Ishikawa (cell line): Measurements from ENCODE around the gene AP3B2.

Source experiments
- CEBPB ChIP-seq: IDR thresholded peaks from 2 replicates; pipeline ENCODE4 v1.6.1; 2012
- CREB1 ChIP-seq: IDR thresholded peaks from 2 replicates; pipeline ENCODE4 v1.6.1; 2012; ENCODE audit warnings: low read depth
- EGR1 ChIP-seq: IDR thresholded peaks from 2 replicates; pipeline ENCODE4 v1.6.1; 2012
- EP300 ChIP-seq: IDR thresholded peaks from 2 replicates; pipeline ENCODE4 v1.6.1; 2012; ENCODE audit warnings: borderline replicate concordance
- FOXM1 ChIP-seq: IDR thresholded peaks from 2 replicates; pipeline ENCODE4 v1.6.1; 2012; ENCODE audit warnings: low read depth, borderline replicate concordance
- MAX ChIP-seq: IDR thresholded peaks from 2 replicates; pipeline ENCODE4 v1.6.1; 2012
- NFIC ChIP-seq: IDR thresholded peaks from 2 replicates; pipeline ENCODE4 v1.6.1; 2012
- RAD21 ChIP-seq: IDR thresholded peaks from 2 replicates; pipeline ENCODE4 v1.6.1; 2012; ENCODE audit warnings: low read depth
- REST ChIP-seq: IDR thresholded peaks from 2 replicates; pipeline ENCODE4 v1.6.1; 2012; ENCODE audit warnings: low read depth, mild to moderate bottlenecking
- TAF1 ChIP-seq: IDR thresholded peaks from 2 replicates; pipeline ENCODE4 v1.6.1; 2012; ENCODE audit warnings: low read depth, mild to moderate bottlenecking
- TCF12 ChIP-seq: IDR thresholded peaks from 2 replicates; pipeline ENCODE4 v1.6.1; 2012; ENCODE audit warnings: low read depth
- TEAD4 ChIP-seq: IDR thresholded peaks from 2 replicates; pipeline ENCODE4 v1.6.1; 2012
- USF1 ChIP-seq: IDR thresholded peaks from 2 replicates; pipeline ENCODE4 v1.6.1; 2012
- YY1 ChIP-seq: IDR thresholded peaks from 2 replicates; pipeline ENCODE4 v1.6.1; 2012; ENCODE audit warnings: low read depth
- ZBTB7A ChIP-seq: IDR thresholded peaks from 2 replicates; pipeline ENCODE4 v1.6.1; 2012; ENCODE audit warnings: low read depth

The AP3B2 gene

GRCh38 chr15:82630033-82630432, 79.6 kb downstream of the AP3B2 start:
- TF ChIP-seq TEAD4 (no peak), TAF1 (no peak), REST (no peak), RAD21 (no peak), TCF12 (no peak), YY1 (no peak), FOXM1 (no peak), NFIC (no peak), EP300 (no peak)

- no peak for TF ChIP-seq EP300
Measured at GRCh38 chr15:82625136-82625535, 84.5 kb downstream of the AP3B2 start.

- TF ChIP-seq TEAD4 (no peak), YY1 (no peak), USF1 (no peak), EP300 (no peak), FOXM1 (no peak), CEBPB (no peak), REST (no peak), NFIC (no peak), ZBTB7A (no peak), RAD21 (no peak), MAX (no peak), TCF12 (no peak), CREB1 (no peak), TAF1 (no peak), EGR1 (no peak)
Measured at GRCh38 chr15:82624438-82624837, 85.2 kb downstream of the AP3B2 start.

- TF ChIP-seq YY1 (no peak), ZBTB7A (no peak), TEAD4 (no peak), EGR1 (no peak), REST (no peak), FOXM1 (no peak), EP300 (no peak)
Measured at GRCh38 chr15:82624008-82624407, 85.7 kb downstream of the AP3B2 start.

GRCh38 chr15:82621970-82622369, 87.7 kb downstream of the AP3B2 start:
- no peak for TF ChIP-seq CEBPB
- no peak for TF ChIP-seq EGR1
- TF ChIP-seq RAD21 = no peak
- TF ChIP-seq USF1 = no peak
- no peak for TF ChIP-seq REST
- no peak for TF ChIP-seq YY1
- TF ChIP-seq CREB1 = no peak
- TF ChIP-seq EP300 = no peak
- TF ChIP-seq ZBTB7A = no peak
